HepG2 (cell line): Measurements from ENCODE around the gene MACROD2. TPM values are rescaled to one million over a fixed set of nuclear protein-coding genes. Genes with fewer than 3 reads are reported as not detected.

Experiments
- ATAC-seq: fragments of 200-7000 bp; cut with Tn5 transposase; 3 replicates; pipeline ENCODE4 v1.9.1; 2020; ENCODE audit warnings: mild to moderate bottlenecking, moderate library complexity
- BruUV-seq: library from RNA; stranded (reverse); fragments of 400-500 nt; replicated peaks from 2 replicates; lab custom pipeline; 2021; lab: Mats Ljungman, UMichigan
- CTCF ChIA-PET: fragments of 300-600 bp; formaldehyde crosslinking; extraction: SDS; loops from one replicate; lab custom pipeline; 2021; ENCODE audit warnings: low total read pairs, inconsistent platforms, low intra/inter-chr PET ratio; lab: Yijun Ruan, JAX
- POLR2A ChIA-PET: fragments of 350-600 bp; sonication (Branson Sonifier 250); formaldehyde crosslinking; loops from one replicate; lab custom pipeline; 2020; ENCODE audit warnings: antibody characterized with exemption, inconsistent platforms; lab: Yijun Ruan, JAX
- DNase-seq: peaks from one replicate; pipeline ENCODE4 v3.0.0-alpha.2; 2015; ENCODE audit warnings: low spot score
- FAIRE-seq: peaks from 3 replicates; lab custom pipeline; 2011; peaks lifted over from hg19 to GRCh38; lab: Jason Lieb, UNC
- H2AFZ ChIP-seq: one replicate; pipeline ENCODE4 v1.6.1; 2011; ENCODE audit warnings: low read length, inconsistent platforms
- H3K27ac ChIP-seq: fragments of 300-600 bp; 3 replicates; pipeline ENCODE4 v1.8.0; 2011; ENCODE audit warnings: mixed run types, mild to moderate bottlenecking, mixed read lengths, low read length, inconsistent platforms; ENCODE audit not compliant: insufficient read depth; ENCODE audit errors: extremely low read length
- H3K27me3 ChIP-seq, 2 experiments: fragments of 200-600 bp in 1 of 2; 2 replicates in 1 of 2; 3 replicates in 1 of 2; pipeline versions ENCODE4 v1.6.0 to v1.8.0; 2011; ENCODE audit warnings: low read length in 2 of 2, mild to moderate bottlenecking in 2 of 2, moderate library complexity in 2 of 2, inconsistent platforms in 1 of 2; ENCODE audit not compliant: insufficient read depth in 2 of 2, control insufficient read depth in 1 of 2
- H3K36me3 ChIP-seq, 2 experiments: fragments of 200-600 bp in 1 of 2; replicated peaks in 1 of 2; 2 replicates in 1 of 2; 3 replicates in 1 of 2; pipeline versions ENCODE4 v1.5.1 to v1.8.0; 2011; ENCODE audit warnings: low read length in 2 of 2, inconsistent platforms in 1 of 2; ENCODE audit not compliant: insufficient read depth in 2 of 2, control insufficient read depth in 1 of 2
- H3K4me1 ChIP-seq: 2 replicates; pipeline ENCODE4 v1.5.1; 2012; ENCODE audit warnings: low read length, inconsistent platforms; ENCODE audit not compliant: insufficient read depth
- H3K4me2 ChIP-seq: 2 replicates; pipeline ENCODE4 v1.6.0; 2011; ENCODE audit warnings: low read depth, low read length, inconsistent platforms
- H3K4me3 ChIP-seq, 3 experiments: fragments of 200-600 bp in 1 of 3; sonication (generic), shearing (Covaris generic) in 1 of 3; replicated peaks in 1 of 3; 2 replicates each; pipeline ENCODE4 v1.5.1; 2011 to 2016; ENCODE audit warnings: low read length in 3 of 3, inconsistent platforms in 2 of 3, low read depth in 2 of 3, mild to moderate bottlenecking in 2 of 3, control low read depth in 1 of 3, mixed read lengths in 1 of 3; ENCODE audit not compliant: insufficient read depth in 1 of 3
- H3K79me2 ChIP-seq: one replicate; pipeline ENCODE4 v1.6.1; 2011; ENCODE audit warnings: low read length, inconsistent platforms; ENCODE audit not compliant: insufficient read depth
- H3K9ac ChIP-seq: 2 replicates; pipeline ENCODE4 v1.6.0; 2011; ENCODE audit warnings: mild to moderate bottlenecking, low read depth, low read length, inconsistent platforms; ENCODE audit not compliant: insufficient read depth
- H3K9me3 ChIP-seq: 2 replicates; pipeline ENCODE4 v1.5.1; 2012; ENCODE audit warnings: mild to moderate bottlenecking, low read length
- H4K20me1 ChIP-seq: 2 replicates; pipeline ENCODE4 v1.6.0; 2011; ENCODE audit warnings: inconsistent platforms, mild to moderate bottlenecking, low read length, moderate library complexity; ENCODE audit not compliant: insufficient read depth
- AGO1 ChIP-seq: fragments of 200-400 bp; formaldehyde crosslinking; IDR thresholded peaks from 2 replicates; pipeline ENCODE4 v1.6.1; 2017; ENCODE audit warnings: mild to moderate bottlenecking, low read depth, low read length, moderate library complexity; ENCODE audit not compliant: poor library complexity, severe bottlenecking
- CENPX ChIP-seq: sonication (generic); formaldehyde crosslinking; IDR thresholded peaks from 2 replicates; pipeline ENCODE4 v1.9.0; 2021; ENCODE audit warnings: mild to moderate bottlenecking, missing genetic modification reagents, moderate library complexity
- FOXJ3 ChIP-seq: sonication (generic); formaldehyde crosslinking; IDR thresholded peaks from 2 replicates; pipeline ENCODE4 v1.4.0; 2020; ENCODE audit warnings: missing genetic modification reagents, mild to moderate bottlenecking, borderline replicate concordance
- JUNB ChIP-seq: sonication (generic); formaldehyde crosslinking; IDR thresholded peaks from 2 replicates; pipeline ENCODE4 v1.8.0; 2022; ENCODE audit warnings: missing genetic modification reagents, mild to moderate bottlenecking, borderline replicate concordance
- KDM5B ChIP-seq: sonication (generic); formaldehyde crosslinking; IDR thresholded peaks from 2 replicates; pipeline ENCODE4 v1.4.0; 2020; ENCODE audit warnings: missing genetic modification reagents, mild to moderate bottlenecking, borderline replicate concordance
- MBD4 ChIP-seq: IDR thresholded peaks from 2 replicates; pipeline ENCODE4 v1.6.1; 2012; ENCODE audit warnings: low read length, inconsistent platforms, borderline replicate concordance
- NKX3-1 ChIP-seq: sonication (generic); formaldehyde crosslinking; IDR thresholded peaks from 2 replicates; pipeline ENCODE4 v1.5.0; 2020; ENCODE audit warnings: missing genetic modification reagents
- NR2C2 ChIP-seq: sonication (generic); formaldehyde crosslinking; IDR thresholded peaks from 2 replicates; pipeline ENCODE4 v1.4.0; 2020; ENCODE audit warnings: missing genetic modification reagents, mild to moderate bottlenecking, moderate library complexity, borderline replicate concordance
- ZBTB8A ChIP-seq: sonication (generic); formaldehyde crosslinking; IDR thresholded peaks from 2 replicates; pipeline ENCODE4 v1.4.0; 2020; ENCODE audit warnings: mild to moderate bottlenecking, low read depth, missing genetic modification reagents, borderline replicate concordance
- ZNF3 ChIP-seq: IDR thresholded peaks from 2 replicates; pipeline ENCODE4 v1.7.0; 2017; ENCODE audit warnings: inconsistent platforms
- whole genome bisulfite sequencing: methylation state at CpG from one replicate; pipeline ENCODE4 v1.1.6; 2017; ENCODE audit warnings: low lambda C conversion rate; 5-methylcytosine and 5-hydroxymethylcytosine counted together
- in situ Hi-C: cut with HindIII; loops from 2 replicates; pipeline ENCODE4 v1.10.0; 2017; ENCODE audit warnings: low pct_unique_long_range_greater_than_20kb; ENCODE audit not compliant: extremely low pct_ligation_motif_present
- intact Hi-C: fragments of 100-400 bp; cut with micrococcal nuclease; formaldehyde crosslinking; loops from one replicate; pipeline ENCODE4 v1.10.0; 2022; ENCODE audit not compliant: unreplicated experiment
- polyA plus RNA-seq, 8 experiments: library from polyadenylated mRNA; depleted of rRNA in 3 of 8; stranded (reverse) in 7 of 8; unstranded in 1 of 8; fragments of >200 nt; fragmentation: Illumina TruSeq in 4 of 8; extraction: Trizol in 4 of 8; gene quantifications; 2 replicates each; pipeline versions ENCODE4 v1.2.1 to v1.2.3, GENCODE V29; 2011 to 2016; ENCODE audit warnings: low read depth in 4 of 8, missing spikeins in 1 of 8, mixed read lengths in 1 of 8; ENCODE audit not compliant: insufficient read depth in 1 of 8
- total RNA-seq, 5 experiments: library from RNA; depleted of rRNA; stranded (reverse); fragments of >200 nt; fragmentation: Illumina TruSeq; extraction: Trizol; gene quantifications; 2 replicates each; pipeline ENCODE4 v1.2.3, GENCODE V29; 2016; ENCODE audit warnings: low read depth in 1 of 5
- TF ChIP-seq, protein P1 (sequence below): sonication (generic); formaldehyde crosslinking; IDR thresholded peaks from 2 replicates; pipeline ENCODE4 v1.5.1; 2020; ENCODE audit warnings: mild to moderate bottlenecking, missing genetic modification reagents, moderate library complexity
- TF ChIP-seq, protein P2 (sequence below): sonication (generic); formaldehyde crosslinking; IDR thresholded peaks from 2 replicates; pipeline ENCODE4 v1.4.0; 2020; ENCODE audit warnings: mild to moderate bottlenecking, missing genetic modification reagents
- TF ChIP-seq, protein P3 (sequence below): sonication (generic); formaldehyde crosslinking; IDR thresholded peaks from 2 replicates; pipeline ENCODE4 v1.5.0; 2020; ENCODE audit warnings: mild to moderate bottlenecking, missing genetic modification reagents
- TF ChIP-seq, protein P4 (sequence below): sonication (generic); formaldehyde crosslinking; IDR thresholded peaks from 2 replicates; pipeline ENCODE4 v1.5.1; 2020; ENCODE audit warnings: missing genetic modification reagents, mild to moderate bottlenecking, borderline replicate concordance

Gene MACROD2
- total and polyA plus RNA-seq, 2 of the 13 experiments (the other 11 are each of a cell fraction or from before 2014, with no cell fraction given): 0.13 to 0.51 TPM

DNA sequence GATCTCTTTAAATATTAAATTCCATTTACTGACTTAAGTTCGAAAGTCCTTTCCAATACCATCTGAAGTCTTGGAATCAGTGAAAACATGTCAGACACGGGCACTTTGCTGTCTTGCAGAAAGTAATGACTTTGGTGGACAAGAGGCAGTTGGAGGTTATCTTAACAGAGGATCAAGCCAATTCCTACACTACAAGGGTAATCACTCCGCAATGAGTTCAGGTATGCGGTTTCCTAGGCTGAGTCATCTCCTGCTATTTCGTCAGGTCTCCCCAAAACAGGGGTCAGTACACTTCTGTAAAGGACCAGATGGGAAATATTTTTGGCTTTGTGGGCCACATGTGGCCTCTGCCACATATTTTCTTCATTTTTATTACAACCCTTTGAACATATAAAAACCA is 1921.3 kb downstream of the MACROD2 start:
- Histone ChIP-seq H3K4me1 (no peaks in the 10 kb centered on the region), H2AFZ (no peak overlapping the region), H4K20me1 (no peaks in the 10 kb centered on the region), H3K27me3 (no peaks in the 10 kb centered on the region; a peak in 1 of 5 replicates), H3K9me3 (peaks cover 9% of the 10 kb centered on the region; the same call in 1 of the 2 replicates), H3K9ac (no peak overlapping the region), H3K4me2 (no peak overlapping the region), H3K4me3 (no peak overlapping the region), H3K36me3 (no peaks in the 10 kb centered on the region), H3K79me2 (no peaks in the 10 kb centered on the region), H3K27ac (no peak overlapping the region)
- ChIA-PET CTCF (no interaction called here), POLR2A (no interaction called here)
- no peak for FAIRE-seq
- DNase-seq: no peak
- WGBS: 15% methylated on average over 5 of the region's 5 CpGs
- no TSS peak for BruUV-seq
- intact Hi-C loops (no loop called here), in situ Hi-C loops (no loop called here)
- ATAC-seq: no peak
- TF ChIP-seq JUNB (CRISPR knock-in tag) (no peak), AGO1 (no peak), KDM5B (CRISPR knock-in tag) (no peak), FOXJ3 (CRISPR knock-in tag) (no peak), NR2C2 (CRISPR knock-in tag) (no peak), CENPX (no peak), ZNF3 (CRISPR knock-in tag) (no peak), ZBTB8A (CRISPR knock-in tag) (no peak), MBD4 (no peak), NKX3-1 (CRISPR knock-in tag) (no peak)
- TF ChIP-seq, protein P1, sequence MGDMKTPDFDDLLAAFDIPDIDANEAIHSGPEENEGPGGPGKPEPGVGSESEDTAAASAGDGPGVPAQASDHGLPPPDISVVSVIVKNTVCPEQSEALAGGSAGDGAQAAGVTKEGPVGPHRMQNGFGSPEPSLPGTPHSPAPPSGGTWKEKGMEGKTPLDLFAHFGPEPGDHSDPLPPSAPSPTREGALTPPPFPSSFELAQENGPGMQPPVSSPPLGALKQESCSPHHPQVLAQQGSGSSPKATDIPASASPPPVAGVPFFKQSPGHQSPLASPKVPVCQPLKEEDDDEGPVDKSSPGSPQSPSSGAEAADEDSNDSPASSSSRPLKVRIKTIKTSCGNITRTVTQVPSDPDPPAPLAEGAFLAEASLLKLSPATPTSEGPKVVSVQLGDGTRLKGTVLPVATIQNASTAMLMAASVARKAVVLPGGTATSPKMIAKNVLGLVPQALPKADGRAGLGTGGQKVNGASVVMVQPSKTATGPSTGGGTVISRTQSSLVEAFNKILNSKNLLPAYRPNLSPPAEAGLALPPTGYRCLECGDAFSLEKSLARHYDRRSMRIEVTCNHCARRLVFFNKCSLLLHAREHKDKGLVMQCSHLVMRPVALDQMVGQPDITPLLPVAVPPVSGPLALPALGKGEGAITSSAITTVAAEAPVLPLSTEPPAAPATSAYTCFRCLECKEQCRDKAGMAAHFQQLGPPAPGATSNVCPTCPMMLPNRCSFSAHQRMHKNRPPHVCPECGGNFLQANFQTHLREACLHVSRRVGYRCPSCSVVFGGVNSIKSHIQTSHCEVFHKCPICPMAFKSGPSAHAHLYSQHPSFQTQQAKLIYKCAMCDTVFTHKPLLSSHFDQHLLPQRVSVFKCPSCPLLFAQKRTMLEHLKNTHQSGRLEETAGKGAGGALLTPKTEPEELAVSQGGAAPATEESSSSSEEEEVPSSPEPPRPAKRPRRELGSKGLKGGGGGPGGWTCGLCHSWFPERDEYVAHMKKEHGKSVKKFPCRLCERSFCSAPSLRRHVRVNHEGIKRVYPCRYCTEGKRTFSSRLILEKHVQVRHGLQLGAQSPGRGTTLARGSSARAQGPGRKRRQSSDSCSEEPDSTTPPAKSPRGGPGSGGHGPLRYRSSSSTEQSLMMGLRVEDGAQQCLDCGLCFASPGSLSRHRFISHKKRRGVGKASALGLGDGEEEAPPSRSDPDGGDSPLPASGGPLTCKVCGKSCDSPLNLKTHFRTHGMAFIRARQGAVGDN (CRISPR knock-in tag): no peak
- TF ChIP-seq, protein P2, sequence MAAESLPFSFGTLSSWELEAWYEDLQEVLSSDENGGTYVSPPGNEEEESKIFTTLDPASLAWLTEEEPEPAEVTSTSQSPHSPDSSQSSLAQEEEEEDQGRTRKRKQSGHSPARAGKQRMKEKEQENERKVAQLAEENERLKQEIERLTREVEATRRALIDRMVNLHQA (CRISPR knock-in tag): no peak
- TF ChIP-seq, protein P3, sequence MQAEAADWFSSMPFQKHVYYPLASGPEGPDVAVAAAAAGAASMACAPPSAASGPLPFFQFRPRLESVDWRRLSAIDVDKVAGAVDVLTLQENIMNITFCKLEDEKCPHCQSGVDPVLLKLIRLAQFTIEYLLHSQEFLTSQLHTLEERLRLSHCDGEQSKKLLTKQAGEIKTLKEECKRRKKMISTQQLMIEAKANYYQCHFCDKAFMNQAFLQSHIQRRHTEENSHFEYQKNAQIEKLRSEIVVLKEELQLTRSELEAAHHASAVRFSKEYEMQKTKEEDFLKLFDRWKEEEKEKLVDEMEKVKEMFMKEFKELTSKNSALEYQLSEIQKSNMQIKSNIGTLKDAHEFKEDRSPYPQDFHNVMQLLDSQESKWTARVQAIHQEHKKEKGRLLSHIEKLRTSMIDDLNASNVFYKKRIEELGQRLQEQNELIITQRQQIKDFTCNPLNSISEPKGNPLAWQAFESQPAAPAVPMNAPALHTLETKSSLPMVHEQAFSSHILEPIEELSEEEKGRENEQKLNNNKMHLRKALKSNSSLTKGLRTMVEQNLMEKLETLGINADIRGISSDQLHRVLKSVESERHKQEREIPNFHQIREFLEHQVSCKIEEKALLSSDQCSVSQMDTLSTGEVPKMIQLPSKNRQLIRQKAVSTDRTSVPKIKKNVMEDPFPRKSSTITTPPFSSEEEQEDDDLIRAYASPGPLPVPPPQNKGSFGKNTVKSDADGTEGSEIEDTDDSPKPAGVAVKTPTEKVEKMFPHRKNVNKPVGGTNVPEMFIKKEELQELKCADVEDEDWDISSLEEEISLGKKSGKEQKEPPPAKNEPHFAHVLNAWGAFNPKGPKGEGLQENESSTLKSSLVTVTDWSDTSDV: no peak
- TF ChIP-seq, protein P4, sequence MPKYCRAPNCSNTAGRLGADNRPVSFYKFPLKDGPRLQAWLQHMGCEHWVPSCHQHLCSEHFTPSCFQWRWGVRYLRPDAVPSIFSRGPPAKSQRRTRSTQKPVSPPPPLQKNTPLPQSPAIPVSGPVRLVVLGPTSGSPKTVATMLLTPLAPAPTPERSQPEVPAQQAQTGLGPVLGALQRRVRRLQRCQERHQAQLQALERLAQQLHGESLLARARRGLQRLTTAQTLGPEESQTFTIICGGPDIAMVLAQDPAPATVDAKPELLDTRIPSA: no peak
